OCI-LY1 (cell line): ENCODE data around the gene PGBD5.

Source experiments
- H2AFZ ChIP-seq: fragments of 200-600 bp; sonication (generic), shearing (Covaris generic); 2 replicates; pipeline ENCODE4 v1.6.0; 2014; ENCODE audit warnings: antibody characterized with exemption, mild to moderate bottlenecking, low read length
- H3F3A ChIP-seq: fragments of 200-600 bp; sonication (generic), shearing (Covaris generic); 2 replicates; pipeline ENCODE4 v1.6.0; 2014; ENCODE audit warnings: mild to moderate bottlenecking, antibody characterized with exemption, low read length, moderate library complexity; ENCODE audit not compliant: insufficient read depth
- H3K27ac ChIP-seq: fragments of 200-600 bp; sonication (generic); 2 replicates; pipeline ENCODE4 v1.5.1; 2014; ENCODE audit warnings: low read length, mixed run types, mild to moderate bottlenecking, low read depth; ENCODE audit not compliant: poor library complexity, severe bottlenecking
- H3K27me3 ChIP-seq: fragments of 200-600 bp; sonication (generic); 2 replicates; pipeline ENCODE4 v1.6.0; 2014; ENCODE audit warnings: antibody characterized with exemption, mild to moderate bottlenecking, low read length, moderate library complexity; ENCODE audit not compliant: insufficient read depth
- H3K36me3 ChIP-seq: fragments of 200-600 bp; sonication (generic); 2 replicates; pipeline ENCODE4 v1.6.1; 2014; ENCODE audit warnings: mild to moderate bottlenecking, antibody characterized with exemption, low read length, moderate library complexity, mixed read lengths; ENCODE audit not compliant: insufficient read depth
- H3K4me1 ChIP-seq: fragments of 200-600 bp; sonication (generic); 2 replicates; pipeline ENCODE4 v1.5.1; 2014; ENCODE audit warnings: mild to moderate bottlenecking, low read length, moderate library complexity; ENCODE audit not compliant: insufficient read depth, severe bottlenecking
- H3K4me2 ChIP-seq: fragments of 200-600 bp; sonication (generic), shearing (Covaris generic); 2 replicates; pipeline ENCODE4 v1.6.1; 2014; ENCODE audit warnings: low read length
- H3K4me3 ChIP-seq: fragments of 200-600 bp; sonication (generic); 2 replicates; pipeline ENCODE4 v1.5.1; 2014; ENCODE audit warnings: low read length, low read depth, mild to moderate bottlenecking, mixed read lengths; ENCODE audit not compliant: poor library complexity, severe bottlenecking
- H3K79me2 ChIP-seq: fragments of 200-600 bp; shearing (Covaris generic); 2 replicates; pipeline ENCODE4 v1.6.1; 2016; ENCODE audit warnings: mixed run types, low read length, mixed read lengths; ENCODE audit not compliant: insufficient read depth
- H3K9ac ChIP-seq: fragments of 200-600 bp; sonication (generic), shearing (Covaris generic); 2 replicates; pipeline ENCODE4 v1.6.1; 2014; ENCODE audit warnings: mild to moderate bottlenecking, low read length, mixed read lengths
- H3K9me2 ChIP-seq: fragments of 200-600 bp; sonication (generic), shearing (Covaris generic); 2 replicates; pipeline ENCODE4 v1.6.1; 2014; ENCODE audit warnings: low read depth, mild to moderate bottlenecking, low read length, mixed read lengths
- H3K9me3 ChIP-seq: fragments of 200-600 bp; shearing (Covaris generic); 2 replicates; pipeline ENCODE4 v1.6.1; 2014; ENCODE audit warnings: low read length, mixed read lengths
- H4K20me1 ChIP-seq: fragments of 200-600 bp; sonication (generic), shearing (Covaris generic); 2 replicates; pipeline ENCODE4 v1.6.0; 2016; ENCODE audit warnings: mild to moderate bottlenecking, low read length; ENCODE audit not compliant: insufficient read depth
- EZH2 ChIP-seq: fragments of 200-600 bp; sonication (generic), shearing (Covaris generic); IDR thresholded peaks from 2 replicates; pipeline ENCODE4 v1.8.0; 2017; ENCODE audit warnings: borderline replicate concordance, mixed run types, mild to moderate bottlenecking, antibody characterized with exemption, low read length, moderate library complexity, mixed read lengths
- TF ChIP-seq, protein P1 (sequence below): fragments of 200-600 bp; sonication (generic), shearing (Covaris generic); IDR thresholded peaks from 2 replicates; pipeline ENCODE4 v1.5.1; 2017; ENCODE audit warnings: mild to moderate bottlenecking, antibody characterized with exemption, low read length, moderate library complexity, mixed read lengths

The PGBD5 gene

DNA sequence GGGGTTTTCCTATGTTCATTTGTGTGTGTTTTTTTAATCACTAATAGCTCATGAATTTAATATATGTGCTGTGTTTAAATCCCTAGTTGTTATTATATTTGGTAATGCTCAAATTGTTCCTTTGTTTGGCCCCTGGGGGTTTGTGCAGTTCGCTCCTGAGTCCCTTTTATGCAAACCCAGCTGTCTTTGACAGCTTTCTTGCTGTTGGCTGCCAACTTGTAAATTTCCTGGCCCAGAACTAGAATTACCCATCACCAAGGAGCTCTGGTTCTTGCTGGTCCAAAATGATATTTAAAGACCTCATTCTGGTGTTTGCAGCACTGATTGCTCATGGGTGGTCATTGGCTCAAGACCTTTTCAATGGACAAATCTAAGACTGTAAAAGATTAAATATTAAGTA is 39.6 kb upstream of the PGBD5 start:
- H4K20me1 ChIP-seq: no peaks in the 10 kb centered on the region
- no peak overlapping the region for H3K9ac ChIP-seq
- no peak overlapping the region for H3K4me3 ChIP-seq
- H3K4me2 ChIP-seq: no peak overlapping the region
- H2AFZ ChIP-seq: no peak overlapping the region
- no peaks in the 10 kb centered on the region for H3K36me3 ChIP-seq
- no peak for TF ChIP-seq EZH2
- TF ChIP-seq, protein P1, sequence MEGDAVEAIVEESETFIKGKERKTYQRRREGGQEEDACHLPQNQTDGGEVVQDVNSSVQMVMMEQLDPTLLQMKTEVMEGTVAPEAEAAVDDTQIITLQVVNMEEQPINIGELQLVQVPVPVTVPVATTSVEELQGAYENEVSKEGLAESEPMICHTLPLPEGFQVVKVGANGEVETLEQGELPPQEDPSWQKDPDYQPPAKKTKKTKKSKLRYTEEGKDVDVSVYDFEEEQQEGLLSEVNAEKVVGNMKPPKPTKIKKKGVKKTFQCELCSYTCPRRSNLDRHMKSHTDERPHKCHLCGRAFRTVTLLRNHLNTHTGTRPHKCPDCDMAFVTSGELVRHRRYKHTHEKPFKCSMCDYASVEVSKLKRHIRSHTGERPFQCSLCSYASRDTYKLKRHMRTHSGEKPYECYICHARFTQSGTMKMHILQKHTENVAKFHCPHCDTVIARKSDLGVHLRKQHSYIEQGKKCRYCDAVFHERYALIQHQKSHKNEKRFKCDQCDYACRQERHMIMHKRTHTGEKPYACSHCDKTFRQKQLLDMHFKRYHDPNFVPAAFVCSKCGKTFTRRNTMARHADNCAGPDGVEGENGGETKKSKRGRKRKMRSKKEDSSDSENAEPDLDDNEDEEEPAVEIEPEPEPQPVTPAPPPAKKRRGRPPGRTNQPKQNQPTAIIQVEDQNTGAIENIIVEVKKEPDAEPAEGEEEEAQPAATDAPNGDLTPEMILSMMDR: no peak
- no peaks in the 10 kb centered on the region for H3K27me3 ChIP-seq
- no peaks in the 10 kb centered on the region for H3K79me2 ChIP-seq
- H3K4me1 ChIP-seq: no peaks in the 10 kb centered on the region
- no peaks in the 10 kb centered on the region for H3K9me2 ChIP-seq
- H3K27ac ChIP-seq: no peak overlapping the region
- H3K9me3 ChIP-seq: no peaks in the 10 kb centered on the region; the same call in 1 of the 2 replicates
- no peaks in the 10 kb centered on the region for H3F3A ChIP-seq

- TF ChIP-seq, protein P1: no peak
- TF ChIP-seq EZH2: no peak
- Histone ChIP-seq H3K79me2 (no peaks in the 10 kb centered on the region), H3K4me3 (no peak overlapping the region), H3K4me2 (no peak overlapping the region), H3K27me3 (no peaks in the 10 kb centered on the region), H3K36me3 (no peaks in the 10 kb centered on the region), H4K20me1 (no peaks in the 10 kb centered on the region), H3F3A (no peaks in the 10 kb centered on the region), H3K4me1 (no peaks in the 10 kb centered on the region), H2AFZ (no peak overlapping the region), H3K27ac (no peak overlapping the region), H3K9ac (no peak overlapping the region), H3K9me2 (no peaks in the 10 kb centered on the region), H3K9me3 (no peaks in the 10 kb centered on the region; the same call in 1 of the 2 replicates)
Measured at GRCh38 chr1:230464671-230465070, 38.5 kb upstream of the PGBD5 start.

- Histone ChIP-seq H4K20me1 (no peaks in the 10 kb centered on the region), H3K9me2 (no peaks in the 10 kb centered on the region), H3K27ac (no peak overlapping the region), H3K9me3 (no peaks in the 10 kb centered on the region), H3K4me3 (no peak overlapping the region), H3K9ac (no peak overlapping the region), H3K79me2 (no peaks in the 10 kb centered on the region), H3K4me2 (no peak overlapping the region), H2AFZ (no peak overlapping the region), H3K27me3 (no peaks in the 10 kb centered on the region), H3F3A (no peaks in the 10 kb centered on the region), H3K36me3 (no peaks in the 10 kb centered on the region), H3K4me1 (no peaks in the 10 kb centered on the region)
- TF ChIP-seq, protein P1: no peak
- TF ChIP-seq EZH2: no peak
Measured at GRCh38 chr1:230463760-230464159, 37.6 kb upstream of the PGBD5 start.
